DOHH2 (cell line): ENCODE measurements around the gene NPIPB6.

ENCODE experiments used
- H3F3A ChIP-seq: fragments of 200-600 bp; sonication (generic), shearing (Covaris generic); 2 replicates; pipeline ENCODE4 v1.6.0; 2016; ENCODE audit warnings: antibody characterized with exemption, mild to moderate bottlenecking; ENCODE audit not compliant: control insufficient read depth, insufficient read depth
- H3K27ac ChIP-seq: fragments of 200-600 bp; sonication (generic); 2 replicates; pipeline ENCODE4 v1.5.1; 2014; ENCODE audit warnings: low read depth, mild to moderate bottlenecking, low read length, moderate library complexity
- H3K27me3 ChIP-seq: fragments of 200-600 bp; sonication (generic); 2 replicates; pipeline ENCODE4 v1.6.1; 2014; ENCODE audit warnings: mild to moderate bottlenecking, low read length, mixed read lengths; ENCODE audit not compliant: control insufficient read depth
- H3K36me3 ChIP-seq: fragments of 200-600 bp; sonication (generic); 2 replicates; pipeline ENCODE4 v1.6.1; 2014; ENCODE audit warnings: mild to moderate bottlenecking, low read length, moderate library complexity, mixed read lengths; ENCODE audit not compliant: control insufficient read depth
- H3K4me1 ChIP-seq: fragments of 200-600 bp; sonication (generic); 2 replicates; pipeline ENCODE4 v1.6.1; 2014; ENCODE audit warnings: mild to moderate bottlenecking, low read length, mixed read lengths; ENCODE audit not compliant: control insufficient read depth
- H3K4me2 ChIP-seq: fragments of 200-600 bp; sonication (generic); 2 replicates; pipeline ENCODE4 v1.6.0; 2014; ENCODE audit warnings: mild to moderate bottlenecking, low read length, moderate library complexity
- H3K4me3 ChIP-seq: fragments of 200-600 bp; sonication (generic); 2 replicates; pipeline ENCODE4 v1.5.1; 2014; ENCODE audit warnings: mild to moderate bottlenecking, low read length, mixed read lengths
- H3K79me2 ChIP-seq: fragments of 200-600 bp; sonication (generic); 2 replicates; pipeline ENCODE4 v1.6.1; 2014; ENCODE audit warnings: mild to moderate bottlenecking, low read length, mixed read lengths; ENCODE audit not compliant: control insufficient read depth
- H3K9me2 ChIP-seq: fragments of 200-600 bp; sonication (generic); replicated peaks from 2 replicates; pipeline ENCODE4 v1.6.1; 2014; ENCODE audit warnings: mild to moderate bottlenecking, low read length, mixed read lengths; ENCODE audit not compliant: control insufficient read depth
- H3K9me3 ChIP-seq: fragments of 200-600 bp; sonication (generic); 2 replicates; pipeline ENCODE4 v1.6.1; 2014; ENCODE audit warnings: antibody characterized with exemption, low read length, mixed read lengths; ENCODE audit not compliant: control insufficient read depth, insufficient read depth
- H4K20me1 ChIP-seq: fragments of 200-600 bp; sonication (generic); 2 replicates; pipeline ENCODE4 v1.6.0; 2014; ENCODE audit warnings: low read depth, mild to moderate bottlenecking, antibody characterized with exemption, low read length, moderate library complexity; ENCODE audit not compliant: control insufficient read depth, insufficient read depth
- EZH2phosphoT487 ChIP-seq: fragments of 200-600 bp; sonication (generic); IDR thresholded peaks from 2 replicates; pipeline ENCODE4 v1.6.1; 2017; ENCODE audit warnings: borderline replicate concordance, mild to moderate bottlenecking, antibody characterized with exemption, low read length, moderate library complexity, mixed read lengths
- TF ChIP-seq, protein P1 (sequence below): fragments of 200-600 bp; sonication (generic); IDR thresholded peaks from one replicate; pipeline ENCODE4 v1.5.1; 2014; ENCODE audit warnings: antibody characterized with exemption, mild to moderate bottlenecking, low read depth, low read length; ENCODE audit not compliant: poor library complexity, severe bottlenecking

The NPIPB6 gene

DNA sequence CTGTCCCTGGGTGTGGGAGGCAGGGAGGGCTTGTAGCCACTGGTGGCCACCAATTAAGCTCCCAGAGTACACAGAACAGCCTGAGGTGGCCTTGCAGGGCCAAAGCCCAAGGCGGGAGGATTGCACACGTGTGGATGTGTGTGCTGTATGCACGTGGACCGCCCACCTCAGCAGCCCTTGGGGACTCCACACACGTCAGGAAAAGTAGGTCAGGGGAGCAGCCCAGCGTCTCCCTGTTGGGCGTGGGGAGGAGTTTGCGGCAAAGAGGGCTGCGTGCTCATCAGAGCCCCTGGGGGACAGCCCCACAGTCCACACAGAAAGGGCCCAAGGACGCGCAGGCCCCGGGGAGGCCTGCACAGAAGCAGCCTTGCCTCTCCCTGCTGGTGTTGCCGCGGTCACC is 51.4 kb downstream of the NPIPB6 start:
- Histone ChIP-seq H3K9me3 (no peaks in the 10 kb centered on the region), H3K79me2 (no peaks in the 10 kb centered on the region), H3K9me2 (no peaks in the 10 kb centered on the region), H3K27ac (no peak overlapping the region), H3K4me1 (no peaks in the 10 kb centered on the region), H3K4me2 (no peak overlapping the region), H3K36me3 (no peaks in the 10 kb centered on the region), H3F3A (no peaks in the 10 kb centered on the region), H4K20me1 (no peaks in the 10 kb centered on the region), H3K4me3 (no peak overlapping the region), H3K27me3 (0 out of 2 replicates have a peak, but pooled peaks cover 3% of the 10 kb centered on the region)
- TF ChIP-seq, protein P1, sequence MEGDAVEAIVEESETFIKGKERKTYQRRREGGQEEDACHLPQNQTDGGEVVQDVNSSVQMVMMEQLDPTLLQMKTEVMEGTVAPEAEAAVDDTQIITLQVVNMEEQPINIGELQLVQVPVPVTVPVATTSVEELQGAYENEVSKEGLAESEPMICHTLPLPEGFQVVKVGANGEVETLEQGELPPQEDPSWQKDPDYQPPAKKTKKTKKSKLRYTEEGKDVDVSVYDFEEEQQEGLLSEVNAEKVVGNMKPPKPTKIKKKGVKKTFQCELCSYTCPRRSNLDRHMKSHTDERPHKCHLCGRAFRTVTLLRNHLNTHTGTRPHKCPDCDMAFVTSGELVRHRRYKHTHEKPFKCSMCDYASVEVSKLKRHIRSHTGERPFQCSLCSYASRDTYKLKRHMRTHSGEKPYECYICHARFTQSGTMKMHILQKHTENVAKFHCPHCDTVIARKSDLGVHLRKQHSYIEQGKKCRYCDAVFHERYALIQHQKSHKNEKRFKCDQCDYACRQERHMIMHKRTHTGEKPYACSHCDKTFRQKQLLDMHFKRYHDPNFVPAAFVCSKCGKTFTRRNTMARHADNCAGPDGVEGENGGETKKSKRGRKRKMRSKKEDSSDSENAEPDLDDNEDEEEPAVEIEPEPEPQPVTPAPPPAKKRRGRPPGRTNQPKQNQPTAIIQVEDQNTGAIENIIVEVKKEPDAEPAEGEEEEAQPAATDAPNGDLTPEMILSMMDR, result no peak
- no peak for TF ChIP-seq EZH2phosphoT487

DNA sequence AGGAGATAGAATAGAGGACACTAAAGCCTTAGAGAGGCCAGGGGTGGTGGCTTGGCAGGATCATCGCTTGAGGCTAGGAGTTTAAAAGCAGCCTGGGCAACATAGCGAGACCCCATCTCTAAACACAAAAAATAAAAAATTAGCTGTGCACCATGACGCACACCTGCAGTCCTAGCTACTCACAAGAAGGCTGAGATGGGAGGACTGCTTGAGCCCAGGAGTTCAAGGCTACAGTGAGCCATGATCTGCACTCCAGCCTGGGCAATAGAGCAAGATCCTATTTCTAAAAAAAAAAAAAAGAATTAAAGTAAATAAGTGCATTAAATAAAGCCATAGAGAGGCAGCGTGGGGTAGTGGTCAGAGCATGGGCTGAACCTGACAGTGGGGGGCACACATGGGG is 51.9 kb downstream of the NPIPB6 start:
- Histone ChIP-seq H3K27me3 (0 out of 2 replicates have a peak, but pooled peaks cover 3% of the 10 kb centered on the region), H3K4me1 (no peaks in the 10 kb centered on the region), H3K4me3 (no peak overlapping the region), H3K27ac (no peak overlapping the region), H3K36me3 (no peaks in the 10 kb centered on the region), H4K20me1 (no peaks in the 10 kb centered on the region), H3K9me2 (no peaks in the 10 kb centered on the region), H3K79me2 (no peaks in the 10 kb centered on the region), H3K4me2 (no peak overlapping the region), H3F3A (no peaks in the 10 kb centered on the region), H3K9me3 (no peaks in the 10 kb centered on the region)
- TF ChIP-seq EZH2phosphoT487, result no peak
- TF ChIP-seq, protein P1, result no peak

DNA sequence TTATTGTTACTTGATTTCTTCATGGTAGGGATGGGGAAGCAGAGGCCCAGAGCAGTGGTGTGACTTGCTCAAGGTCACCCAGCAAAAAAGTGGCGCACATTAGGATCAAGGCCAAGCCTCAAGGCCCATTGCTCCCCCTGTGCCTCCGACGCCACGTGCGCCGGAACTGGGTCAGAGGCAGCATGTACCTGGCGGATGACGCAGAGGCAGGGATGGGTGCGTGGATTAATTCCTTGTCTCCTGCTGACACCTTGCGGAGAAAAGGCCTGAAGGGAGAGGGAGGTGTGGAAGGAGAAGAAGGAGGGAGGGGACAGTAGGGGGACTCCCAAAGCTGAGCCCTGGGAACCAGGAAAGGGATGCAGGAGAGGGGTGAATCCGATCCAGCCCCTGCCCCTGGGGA is 52.5 kb downstream of the NPIPB6 start:
- H3K4me3 ChIP-seq, result no peak overlapping the region
- H3K9me2 ChIP-seq, result no peaks in the 10 kb centered on the region
- no peak for TF ChIP-seq EZH2phosphoT487
- TF ChIP-seq, protein P1, result no peak
- no peaks in the 10 kb centered on the region for H3F3A ChIP-seq
- no peak overlapping the region for H3K4me2 ChIP-seq
- H3K79me2 ChIP-seq, result no peaks in the 10 kb centered on the region
- no peaks in the 10 kb centered on the region for H3K4me1 ChIP-seq
- H4K20me1 ChIP-seq, result no peaks in the 10 kb centered on the region
- no peaks in the 10 kb centered on the region for H3K36me3 ChIP-seq
- no peak overlapping the region for H3K27ac ChIP-seq
- 0 out of 2 replicates have a peak, but pooled peaks cover 3% of the 10 kb centered on the region for H3K27me3 ChIP-seq
- H3K9me3 ChIP-seq, result no peaks in the 10 kb centered on the region
